Measurements from ENCODE around the gene RHOG. TPM values are rescaled to one million over a fixed set of nuclear protein-coding genes. Genes with fewer than 3 reads are reported as not detected.

The RHOG gene
- total and polyA plus RNA-seq, 10 donors = 102 to 256 (median 150) TPM

DNA sequence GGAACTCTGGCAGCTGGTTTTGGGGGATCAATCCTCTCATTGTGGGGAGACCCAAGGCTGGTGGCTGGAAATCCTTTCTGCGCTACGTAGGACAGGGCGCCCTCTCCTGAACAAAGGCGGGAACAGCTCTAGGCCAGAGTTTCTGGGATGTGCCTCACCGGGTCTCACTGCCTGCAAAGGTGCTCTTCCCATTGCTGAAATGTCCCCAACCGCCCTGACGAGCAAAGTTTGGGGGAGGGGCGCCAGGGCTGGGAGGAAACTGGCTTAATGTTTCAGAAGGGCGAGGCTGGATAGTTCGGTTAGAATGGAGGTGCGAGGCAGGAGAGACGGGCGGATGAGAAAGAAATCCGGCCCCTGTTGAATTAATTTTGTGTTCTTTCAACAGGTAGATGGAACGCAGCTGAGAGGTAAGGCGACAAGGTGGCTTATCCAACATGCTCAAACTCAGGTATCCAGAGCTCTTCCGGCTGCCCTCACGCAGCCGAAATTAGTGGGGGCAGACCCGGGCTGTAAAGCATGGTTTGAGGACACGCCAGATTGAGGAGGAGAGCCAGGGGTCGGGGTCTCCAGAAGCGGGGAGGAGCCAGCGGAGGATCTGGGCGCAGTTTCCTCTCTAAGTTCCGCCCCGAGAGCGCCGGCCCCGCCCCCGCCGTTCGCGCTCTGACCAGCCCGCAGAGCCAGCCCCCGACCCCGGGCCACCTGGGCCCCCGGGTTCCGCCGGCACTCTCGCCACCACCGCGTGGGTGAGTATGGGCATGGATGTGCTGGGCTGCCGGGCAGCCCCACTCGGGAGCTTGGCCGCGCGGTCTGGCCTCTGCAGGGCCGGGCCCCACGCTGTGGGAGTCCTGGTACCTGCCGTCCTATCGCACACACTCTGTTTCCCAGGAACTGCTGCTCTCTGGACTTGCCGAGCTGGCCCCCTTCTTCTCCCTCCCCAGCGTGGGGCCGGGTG is 32.6 kb downstream of the RHOG start, which contains the start of gene PGAP2:
Gene PGAP2 (plus strand): TSS at position 652 of the 952 bp plus-strand sequence. CDS start 2,700 bp downstream, outside the sequence.
- DNase-seq = peak; percentile 93
- Histone ChIP-seq H3K4me1 (peaks cover 4 to 23% (median 12%) of the 10 kb centered on the region in 6 donors), H3K27ac (peak within 1 kb of the TSS; percentile 63 to 91 (median 81)), H3K27me3 (replicated peaks in 1 of 7) (no peaks in the 10 kb centered on the region), H3K4me3 (peak within 1 kb of the TSS; percentile 57 to 87 (median 64)), H3K36me3 (peaks cover 0 to 9% (median 0%) of the 10 kb centered on the region in 6 donors), H3K9me3 (no peaks in the 10 kb centered on the region)
- intact Hi-C loops (cut with DNase I; ENCODE audit: low total_unique reads) = no loop called here
- TF ChIP-seq POLR2AphosphoS5 (IDR thresholded peaks at IDR 0.05) (peak; percentile 21 to 59 (median 58)), POLR2A (IDR thresholded peaks at IDR 0.05) (no peak)
- TF ChIP-seq, protein P1, sequence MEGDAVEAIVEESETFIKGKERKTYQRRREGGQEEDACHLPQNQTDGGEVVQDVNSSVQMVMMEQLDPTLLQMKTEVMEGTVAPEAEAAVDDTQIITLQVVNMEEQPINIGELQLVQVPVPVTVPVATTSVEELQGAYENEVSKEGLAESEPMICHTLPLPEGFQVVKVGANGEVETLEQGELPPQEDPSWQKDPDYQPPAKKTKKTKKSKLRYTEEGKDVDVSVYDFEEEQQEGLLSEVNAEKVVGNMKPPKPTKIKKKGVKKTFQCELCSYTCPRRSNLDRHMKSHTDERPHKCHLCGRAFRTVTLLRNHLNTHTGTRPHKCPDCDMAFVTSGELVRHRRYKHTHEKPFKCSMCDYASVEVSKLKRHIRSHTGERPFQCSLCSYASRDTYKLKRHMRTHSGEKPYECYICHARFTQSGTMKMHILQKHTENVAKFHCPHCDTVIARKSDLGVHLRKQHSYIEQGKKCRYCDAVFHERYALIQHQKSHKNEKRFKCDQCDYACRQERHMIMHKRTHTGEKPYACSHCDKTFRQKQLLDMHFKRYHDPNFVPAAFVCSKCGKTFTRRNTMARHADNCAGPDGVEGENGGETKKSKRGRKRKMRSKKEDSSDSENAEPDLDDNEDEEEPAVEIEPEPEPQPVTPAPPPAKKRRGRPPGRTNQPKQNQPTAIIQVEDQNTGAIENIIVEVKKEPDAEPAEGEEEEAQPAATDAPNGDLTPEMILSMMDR (IDR thresholded peaks at IDR 0.05 in 8 of 11, conservative IDR thresholded peaks at IDR 0.05 in 3 of 11) = peak; percentile 36 to 75 (median 60)
- WGBS, 5 donors = 1 to 2% (median 1%) methylated on average over 36 to 55 of the region's 55 CpGs

DNA sequence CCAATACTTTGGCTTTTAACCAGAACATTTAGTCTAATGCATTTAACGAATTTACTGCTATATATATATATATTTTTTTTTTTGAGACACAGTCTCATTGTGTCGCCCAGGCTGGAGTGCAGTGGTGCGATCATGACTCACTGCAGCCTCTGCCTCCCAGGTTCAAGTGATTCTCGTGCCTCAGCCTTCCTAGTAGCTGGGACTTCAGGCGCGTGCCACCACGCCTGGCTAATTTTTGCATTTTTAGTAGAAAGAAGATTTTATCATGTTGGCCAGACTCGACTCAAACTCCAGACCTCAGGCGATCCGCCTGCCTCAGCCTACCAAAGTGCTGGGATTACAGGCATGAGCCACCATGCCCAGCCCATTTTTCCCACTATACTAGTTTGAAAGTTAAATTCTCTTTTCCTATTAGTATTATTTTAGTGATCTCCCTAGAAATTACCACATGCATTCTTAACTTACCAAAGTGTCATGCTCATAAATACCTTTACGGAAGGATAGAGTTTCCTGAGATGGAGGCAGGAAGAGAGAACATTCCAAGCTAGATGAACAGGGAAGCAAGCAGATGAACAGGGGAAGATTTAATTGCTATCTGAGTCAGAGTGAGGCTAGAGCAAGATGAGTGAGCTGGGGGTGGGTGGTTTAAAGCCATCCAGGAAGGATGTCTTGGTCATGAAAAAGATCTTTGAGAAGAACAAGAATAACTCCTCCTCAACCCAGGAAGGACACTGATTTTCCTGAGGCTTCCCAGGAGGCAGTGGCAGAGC is 36.8 kb downstream of the RHOG start:
- DNase-seq = no peak
- intact Hi-C loops (cut with DNase I; ENCODE audit: low total_unique reads) = no loop called here
- H3K36me3 ChIP-seq = no peaks in the 10 kb centered on the region
- WGBS, 5 donors = 81 to 95% (median 93%) methylated on average over 11 of the region's 11 CpGs
- no peak for TF ChIP-seq POLR2AphosphoS5 (IDR thresholded peaks at IDR 0.05)
- TF ChIP-seq, protein P1 (IDR thresholded peaks at IDR 0.05 in 8 of 11, conservative IDR thresholded peaks at IDR 0.05 in 3 of 11) = no peak
- H3K4me1 ChIP-seq = peaks cover 2 to 15% (median 7%) of the 10 kb centered on the region in 6 donors
- no peaks in the 10 kb centered on the region for H3K27me3 ChIP-seq (replicated peaks in 1 of 7)
- H3K27ac ChIP-seq = no peak overlapping the region
- no peaks in the 10 kb centered on the region for H3K9me3 ChIP-seq
- H3K4me3 ChIP-seq = no peak overlapping the region

GRCh38 chr11:3802011-3802790 is 38.6 kb downstream of the RHOG start:
- intact Hi-C loops (cut with DNase I; ENCODE audit: low total_unique reads) = no loop called here
- 80 to 89% (median 86%) methylated on average over 4 of the region's 4 CpGs for WGBS, 5 donors
- Histone ChIP-seq H3K27me3 (replicated peaks in 1 of 7) (no peaks in the 10 kb centered on the region), H3K4me3 (no peak overlapping the region), H3K4me1 (peaks cover 0 to 15% (median 11%) of the 10 kb centered on the region in 6 donors), H3K36me3 (no peaks in the 10 kb centered on the region), H3K27ac (no peak overlapping the region), H3K9me3 (no peaks in the 10 kb centered on the region)
- TF ChIP-seq POLR2AphosphoS5 (IDR thresholded peaks at IDR 0.05) (no peak), POLR2A (IDR thresholded peaks at IDR 0.05) (no peak)
- no peak for DNase-seq

DNA sequence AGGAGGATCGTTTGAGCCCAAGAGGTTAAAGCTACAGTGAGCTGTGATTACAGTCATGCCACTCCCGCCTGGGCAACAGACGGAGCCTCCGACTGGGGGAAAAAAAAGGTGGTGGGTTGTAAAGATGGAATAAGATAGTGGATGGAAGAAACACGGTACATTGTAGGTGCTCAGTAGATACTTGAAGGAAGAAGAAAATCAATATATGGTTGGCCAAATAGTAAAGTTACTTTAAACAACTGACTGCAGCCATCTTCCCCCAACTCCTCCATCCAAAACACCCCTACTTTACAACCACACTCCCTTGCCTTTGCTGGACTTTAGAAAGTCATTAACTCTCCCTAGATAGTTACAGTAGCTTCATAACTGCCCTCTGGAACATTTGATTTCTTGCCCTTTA is 40.9 kb downstream of the RHOG start:
- H3K4me1 ChIP-seq = peaks cover 19 to 36% (median 31%) of the 10 kb centered on the region in 6 donors
- H3K27me3 ChIP-seq (replicated peaks in 1 of 7) = no peaks in the 10 kb centered on the region
- DNase-seq = no peak
- H3K9me3 ChIP-seq = no peaks in the 10 kb centered on the region
- no peak for TF ChIP-seq POLR2AphosphoS5 (IDR thresholded peaks at IDR 0.05)
- TF ChIP-seq, protein P1 (IDR thresholded peaks at IDR 0.05 in 8 of 11, conservative IDR thresholded peaks at IDR 0.05 in 3 of 11) = no peak
- TF ChIP-seq POLR2A (IDR thresholded peaks at IDR 0.05) = no peak
- WGBS, 5 donors = 71 to 95% (median 93%) methylated on average over 4 to 5 of the region's 5 CpGs
- no peak overlapping the region for H3K4me3 ChIP-seq
- intact Hi-C loops (cut with DNase I; ENCODE audit: low total_unique reads) = no loop called here
- H3K27ac ChIP-seq = no peak overlapping the region
- H3K36me3 ChIP-seq = no peaks in the 10 kb centered on the region

Data from spleen (tissue), 11 donors.